Measurements from ENCODE around the gene KIAA0319L.

DNA sequence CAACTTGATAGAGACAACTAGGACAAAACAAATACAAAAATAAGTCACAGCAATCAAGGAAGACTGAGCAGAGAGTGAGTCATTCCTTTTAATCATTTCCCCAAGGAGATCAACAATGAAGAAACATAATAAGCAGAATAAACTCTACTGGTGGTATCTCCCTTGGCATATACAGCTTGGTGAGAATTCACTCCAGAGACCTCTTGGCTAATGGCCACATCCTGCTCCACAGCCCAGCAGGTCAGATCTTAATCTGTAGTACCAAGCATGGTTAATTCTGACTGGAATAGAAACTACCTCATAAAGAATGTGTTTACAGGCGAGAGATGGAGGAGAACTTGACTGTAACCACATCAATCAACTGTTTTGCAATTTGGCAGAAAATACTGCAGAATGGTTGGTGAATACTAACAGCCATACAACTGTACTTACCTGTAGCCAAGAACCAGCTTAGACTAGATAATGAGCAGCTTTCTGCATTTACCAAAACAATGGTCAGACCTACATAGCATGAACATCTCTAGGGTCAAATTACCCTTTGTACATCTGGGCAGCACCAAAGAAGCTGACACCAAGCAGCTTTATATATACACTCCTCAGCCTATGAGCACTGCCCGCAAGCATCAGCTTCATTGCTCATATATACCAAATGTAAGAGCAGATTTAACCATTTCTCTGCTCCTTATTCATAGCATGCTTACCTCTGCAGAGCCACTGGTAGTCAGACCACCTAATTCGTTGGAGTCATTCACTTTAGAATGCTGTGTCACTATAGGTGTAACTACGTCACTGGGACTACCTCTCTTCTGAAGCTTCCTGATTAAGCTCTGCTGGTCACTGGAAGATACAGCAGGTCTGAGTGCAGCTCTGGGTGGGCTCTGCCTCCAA, 51.0 kb downstream of the KIAA0319L start:
- TF ChIP-seq, protein P1, sequence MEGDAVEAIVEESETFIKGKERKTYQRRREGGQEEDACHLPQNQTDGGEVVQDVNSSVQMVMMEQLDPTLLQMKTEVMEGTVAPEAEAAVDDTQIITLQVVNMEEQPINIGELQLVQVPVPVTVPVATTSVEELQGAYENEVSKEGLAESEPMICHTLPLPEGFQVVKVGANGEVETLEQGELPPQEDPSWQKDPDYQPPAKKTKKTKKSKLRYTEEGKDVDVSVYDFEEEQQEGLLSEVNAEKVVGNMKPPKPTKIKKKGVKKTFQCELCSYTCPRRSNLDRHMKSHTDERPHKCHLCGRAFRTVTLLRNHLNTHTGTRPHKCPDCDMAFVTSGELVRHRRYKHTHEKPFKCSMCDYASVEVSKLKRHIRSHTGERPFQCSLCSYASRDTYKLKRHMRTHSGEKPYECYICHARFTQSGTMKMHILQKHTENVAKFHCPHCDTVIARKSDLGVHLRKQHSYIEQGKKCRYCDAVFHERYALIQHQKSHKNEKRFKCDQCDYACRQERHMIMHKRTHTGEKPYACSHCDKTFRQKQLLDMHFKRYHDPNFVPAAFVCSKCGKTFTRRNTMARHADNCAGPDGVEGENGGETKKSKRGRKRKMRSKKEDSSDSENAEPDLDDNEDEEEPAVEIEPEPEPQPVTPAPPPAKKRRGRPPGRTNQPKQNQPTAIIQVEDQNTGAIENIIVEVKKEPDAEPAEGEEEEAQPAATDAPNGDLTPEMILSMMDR (IDR thresholded peaks at IDR 0.05) = no peak
- no peak for TF ChIP-seq POLR2AphosphoS5 (IDR thresholded peaks at IDR 0.05)
- no peak for TF ChIP-seq POLR2A (IDR thresholded peaks at IDR 0.05)

Data from sigmoid colon (tissue), 4 donors.